ENCODE measurements around the gene TUBGCP3. TPM values are rescaled to one million over a fixed set of nuclear protein-coding genes. Genes with fewer than 3 reads are reported as not detected.
A peak's percentile ranks its signal among the peaks of the same experiment; 100 is the strongest.

Gene TUBGCP3
- total RNA-seq, 1 donor from 2014 or later, result 69.3 TPM

DNA sequence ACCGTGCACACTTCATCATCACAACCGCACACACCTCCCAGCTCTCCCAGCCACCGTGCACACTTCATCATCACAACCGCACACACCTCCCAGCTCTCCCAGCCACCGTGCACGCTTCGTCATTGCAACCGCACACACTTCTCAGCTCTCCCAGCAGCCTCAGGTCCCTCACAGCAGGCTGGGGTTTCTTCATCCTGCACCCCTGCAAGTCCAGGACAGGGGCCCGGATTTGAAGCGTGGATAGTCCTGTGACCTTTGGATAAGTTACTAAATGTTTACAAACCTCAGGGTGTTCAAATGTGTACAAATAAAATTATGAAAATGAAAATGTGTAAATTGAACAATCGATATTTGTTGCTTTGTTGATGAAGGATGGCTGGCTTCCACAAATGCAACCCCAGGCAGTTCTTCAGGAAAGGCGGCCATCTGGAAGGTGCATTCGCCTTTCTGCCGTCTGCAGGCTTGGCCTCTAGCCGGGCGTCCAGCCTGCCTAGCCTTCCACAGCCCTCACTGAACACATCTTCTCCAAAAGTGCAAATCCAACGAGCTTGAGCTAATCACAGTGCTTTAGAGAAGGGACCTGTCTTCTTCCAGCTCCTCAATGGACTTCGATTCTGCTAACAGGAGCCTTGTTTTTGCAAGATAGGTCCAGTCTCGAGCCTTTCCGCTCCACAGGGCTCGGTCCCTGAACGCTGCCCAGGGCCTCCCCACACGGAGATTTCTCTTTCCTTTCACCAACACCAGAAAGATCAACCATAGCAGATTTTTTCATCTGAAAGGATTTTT lies 137.6 kb downstream of the TUBGCP3 start:
- Mint-ChIP-seq H3K36me3 (ENCODE audit: low read depth) (no peaks in the 10 kb centered on the region), H3K4me1 (no peaks in the 10 kb centered on the region), H3K27ac (no peak overlapping the region), H3K27me3 (no peaks in the 10 kb centered on the region), H3K4me3 (no peak overlapping the region), H3K9me3 (no peaks in the 10 kb centered on the region)
- intact Hi-C loops (cut with micrococcal nuclease), result no loop called here
- DNase-seq, result no peak

DNA sequence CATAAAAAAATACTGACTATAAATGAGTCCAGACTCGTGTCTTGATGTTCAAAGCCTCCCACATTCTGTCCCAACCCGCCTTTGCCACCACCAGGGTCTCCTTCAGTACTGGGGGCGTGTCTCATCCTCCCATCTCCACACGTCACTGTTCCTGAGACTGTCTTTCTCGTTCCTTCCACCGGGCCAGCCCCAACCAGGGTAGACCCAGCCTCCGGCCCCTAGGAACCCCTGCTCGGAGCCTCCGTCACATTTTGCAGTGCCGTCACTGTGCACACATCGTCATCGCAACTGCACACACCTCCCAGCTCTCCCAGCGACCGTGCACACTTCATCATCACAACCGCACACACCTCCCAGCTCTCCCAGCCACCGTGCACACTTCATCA lies 138.4 kb downstream of the TUBGCP3 start:
- intact Hi-C loops (cut with micrococcal nuclease), result no loop called here
- DNase-seq, result no peak

DNA sequence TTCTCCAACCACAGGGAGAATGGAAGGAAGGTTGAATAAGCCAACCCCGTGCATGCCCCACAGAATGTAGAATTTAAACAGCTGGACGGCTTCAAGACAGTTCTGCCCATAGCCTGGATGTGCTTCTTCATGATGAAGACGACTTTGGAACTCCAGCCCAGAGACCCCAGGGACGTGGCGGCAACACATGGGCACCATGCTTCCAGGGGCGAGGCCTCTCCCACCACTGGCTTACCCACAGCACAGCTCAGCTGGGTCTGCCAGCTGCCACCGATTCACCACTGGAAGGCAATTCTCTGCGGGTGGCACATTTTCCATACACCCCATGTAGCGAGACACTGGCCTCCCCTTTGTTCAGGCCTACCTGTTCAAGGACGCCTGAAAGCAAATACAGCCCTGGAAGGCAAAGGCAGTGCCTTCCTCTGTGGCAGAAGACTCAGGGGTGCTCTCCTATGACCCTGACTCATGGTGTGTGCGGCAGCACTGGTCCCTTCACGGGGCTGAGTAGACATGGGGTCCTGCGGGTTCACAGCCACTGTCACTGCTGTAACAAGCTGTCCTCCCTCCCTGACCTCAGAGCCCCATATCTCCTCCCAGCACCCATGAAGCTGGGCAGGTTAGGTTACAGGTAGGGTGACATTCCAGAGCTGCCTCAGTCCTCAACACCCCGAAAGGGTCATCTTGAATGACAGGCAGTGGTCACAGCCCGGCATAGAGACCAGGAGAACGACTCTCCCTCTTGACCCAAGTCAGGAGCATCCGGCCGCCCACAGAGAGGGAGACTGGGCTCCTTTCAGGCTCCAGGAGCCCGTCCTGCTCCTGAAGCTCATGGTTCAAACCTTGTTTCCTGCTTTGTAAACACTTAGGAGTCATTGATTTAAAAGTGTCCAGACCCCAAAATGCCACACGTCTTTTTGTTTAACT lies 139.1 kb downstream of the TUBGCP3 start:
- no peak for DNase-seq
- Mint-ChIP-seq H3K4me1 (no peaks in the 10 kb centered on the region), H3K27me3 (peaks cover under 1% of the 10 kb centered on the region), H3K4me3 (no peak overlapping the region), H3K36me3 (ENCODE audit: low read depth) (no peaks in the 10 kb centered on the region), H3K27ac (no peak overlapping the region), H3K9me3 (no peaks in the 10 kb centered on the region)
- intact Hi-C loops (cut with micrococcal nuclease), result no loop called here

More for the DNA sequence above, 138.4 kb downstream of the TUBGCP3 start:
- Mint-ChIP-seq H3K9me3 (no peaks in the 10 kb centered on the region), H3K36me3 (ENCODE audit: low read depth) (no peaks in the 10 kb centered on the region), H3K4me1 (no peaks in the 10 kb centered on the region), H3K27ac (no peak overlapping the region), H3K4me3 (no peak overlapping the region), H3K27me3 (no peaks in the 10 kb centered on the region)

DNA sequence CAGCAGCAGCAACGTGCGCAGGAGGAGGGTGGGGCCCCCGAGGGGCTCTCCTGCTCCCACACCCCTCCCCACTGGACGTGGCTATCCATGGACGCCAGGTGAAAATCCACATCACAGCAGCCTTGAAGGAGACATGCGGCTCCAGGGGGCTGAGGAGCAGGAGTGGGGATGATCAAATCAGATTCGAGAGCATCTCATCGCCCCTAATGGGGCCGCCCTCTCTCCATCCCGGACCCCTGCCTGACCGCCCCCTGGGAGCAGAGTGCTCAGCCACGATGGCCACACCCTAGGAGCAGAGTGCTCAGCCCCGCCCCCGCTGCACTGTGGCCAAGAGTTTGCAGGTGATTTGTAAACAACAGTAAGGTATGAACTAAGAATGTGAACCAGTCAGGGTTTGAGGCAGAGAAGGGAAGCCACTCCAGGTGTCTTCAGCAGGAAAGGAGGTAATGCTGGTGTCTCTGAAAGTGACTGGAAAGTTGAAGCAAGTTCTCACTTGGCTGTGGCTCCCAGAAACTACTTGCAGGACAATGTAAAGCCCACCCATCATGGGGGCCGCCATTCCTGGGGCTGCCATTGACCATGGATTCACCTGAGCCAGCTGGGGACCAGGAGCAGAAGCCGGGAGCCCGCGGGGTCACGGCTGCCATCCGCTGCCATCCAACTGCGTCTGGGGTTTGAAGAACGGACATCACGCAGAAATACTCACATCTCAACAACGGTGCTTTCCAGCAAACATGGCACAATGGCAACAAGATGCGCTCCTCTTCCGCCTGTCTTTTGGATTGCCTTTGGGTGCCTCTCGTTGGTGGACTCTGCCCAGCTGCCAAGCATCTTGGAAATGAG lies 140.0 kb downstream of the TUBGCP3 start:
- intact Hi-C loops (cut with micrococcal nuclease), result no loop called here
- DNase-seq, result no peak
- peaks cover 8% of the 10 kb centered on the region for H3K27me3 Mint-ChIP-seq
- no peaks in the 10 kb centered on the region for H3K4me1 Mint-ChIP-seq
- H3K9me3 Mint-ChIP-seq, result no peaks in the 10 kb centered on the region
- no peak overlapping the region for H3K27ac Mint-ChIP-seq
- H3K36me3 Mint-ChIP-seq (ENCODE audit: low read depth), result no peaks in the 10 kb centered on the region
- H3K4me3 Mint-ChIP-seq, result no peak overlapping the region

DNA sequence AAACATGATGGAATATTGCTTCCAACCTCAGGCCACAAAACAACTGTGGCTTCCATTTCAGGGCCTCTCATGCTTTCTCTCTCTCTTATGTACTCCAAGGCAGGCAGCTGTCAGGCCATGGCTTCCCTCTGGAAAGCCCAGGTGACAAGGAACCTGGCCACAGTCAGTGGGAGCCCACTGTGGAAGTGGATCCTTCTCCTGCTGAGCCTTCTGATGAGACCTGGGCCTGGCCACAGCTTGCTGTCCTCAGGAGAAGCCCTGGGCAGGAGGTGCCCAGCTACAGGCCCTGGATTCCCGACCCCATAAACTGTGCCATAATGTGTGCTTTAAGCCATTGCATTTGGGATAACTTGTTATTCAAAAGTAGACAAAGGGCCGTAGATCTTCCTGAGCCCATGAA lies 140.6 kb downstream of the TUBGCP3 start:
- H3K27ac Mint-ChIP-seq, result no peak overlapping the region
- H3K9me3 Mint-ChIP-seq, result no peaks in the 10 kb centered on the region
- no peak overlapping the region for H3K4me3 Mint-ChIP-seq
- no peaks in the 10 kb centered on the region for H3K36me3 Mint-ChIP-seq (ENCODE audit: low read depth)
- DNase-seq, result no peak
- no peaks in the 10 kb centered on the region for H3K4me1 Mint-ChIP-seq
- intact Hi-C loops (cut with micrococcal nuclease), result no loop called here
- H3K27me3 Mint-ChIP-seq, result peaks cover 9% of the 10 kb centered on the region

DNA sequence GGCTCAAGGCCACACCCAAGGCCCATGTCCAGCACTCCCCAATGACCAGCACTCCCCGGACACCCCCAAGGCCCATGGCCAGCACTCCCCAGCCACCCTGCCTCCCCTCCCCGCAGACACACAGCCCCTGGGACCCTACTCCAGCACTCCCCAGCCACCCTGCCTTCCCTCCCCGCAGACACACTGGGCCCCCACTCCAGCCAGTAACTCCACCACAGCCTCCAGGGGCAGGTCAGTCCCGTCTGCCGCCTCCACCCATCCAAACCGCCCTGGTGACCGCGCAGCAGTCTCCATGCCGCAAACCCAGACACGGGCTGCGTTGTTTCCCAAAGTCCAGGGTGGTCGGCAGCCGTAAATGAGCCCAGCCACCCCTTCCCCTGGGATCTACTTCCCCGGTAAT lies 141.1 kb downstream of the TUBGCP3 start:
- Mint-ChIP-seq H3K27me3 (peaks cover 9% of the 10 kb centered on the region), H3K27ac (no peak overlapping the region), H3K9me3 (no peaks in the 10 kb centered on the region), H3K4me3 (no peak overlapping the region), H3K36me3 (ENCODE audit: low read depth) (no peaks in the 10 kb centered on the region), H3K4me1 (no peaks in the 10 kb centered on the region)
- intact Hi-C loops (cut with micrococcal nuclease), result no loop called here
- no peak for DNase-seq

DNA sequence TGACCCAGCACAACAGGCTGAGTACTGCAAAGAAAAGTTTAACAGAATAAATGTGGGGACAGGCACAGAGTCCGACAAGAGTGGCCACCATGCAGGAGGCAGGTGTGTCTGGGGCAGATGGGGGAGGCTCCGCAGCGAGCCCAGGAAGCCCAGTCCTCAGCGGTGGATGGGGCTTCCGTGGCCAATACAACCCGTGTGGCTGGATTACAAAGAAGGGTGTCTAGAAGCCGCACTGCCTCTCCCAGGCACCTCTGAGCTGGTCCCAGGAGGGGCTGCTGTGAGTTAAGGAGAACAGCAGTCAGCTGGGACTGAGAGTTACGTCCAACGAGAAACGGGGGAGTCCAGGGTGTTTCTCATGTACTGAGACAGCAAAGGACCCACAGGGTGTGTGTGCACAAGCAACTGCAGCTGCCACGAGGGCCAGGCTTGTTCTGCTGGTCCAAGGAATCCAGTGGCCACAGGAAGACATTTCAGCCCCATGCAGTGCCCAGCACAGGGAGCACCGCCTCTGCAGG lies 141.5 kb downstream of the TUBGCP3 start:
- no peaks in the 10 kb centered on the region for H3K4me1 Mint-ChIP-seq
- H3K27ac Mint-ChIP-seq, result no peak overlapping the region
- H3K4me3 Mint-ChIP-seq, result no peak overlapping the region
- no peaks in the 10 kb centered on the region for H3K36me3 Mint-ChIP-seq (ENCODE audit: low read depth)
- no peaks in the 10 kb centered on the region for H3K9me3 Mint-ChIP-seq
- DNase-seq, result no peak
- intact Hi-C loops (cut with micrococcal nuclease), result no loop called here
- H3K27me3 Mint-ChIP-seq, result peaks cover 9% of the 10 kb centered on the region

DNA sequence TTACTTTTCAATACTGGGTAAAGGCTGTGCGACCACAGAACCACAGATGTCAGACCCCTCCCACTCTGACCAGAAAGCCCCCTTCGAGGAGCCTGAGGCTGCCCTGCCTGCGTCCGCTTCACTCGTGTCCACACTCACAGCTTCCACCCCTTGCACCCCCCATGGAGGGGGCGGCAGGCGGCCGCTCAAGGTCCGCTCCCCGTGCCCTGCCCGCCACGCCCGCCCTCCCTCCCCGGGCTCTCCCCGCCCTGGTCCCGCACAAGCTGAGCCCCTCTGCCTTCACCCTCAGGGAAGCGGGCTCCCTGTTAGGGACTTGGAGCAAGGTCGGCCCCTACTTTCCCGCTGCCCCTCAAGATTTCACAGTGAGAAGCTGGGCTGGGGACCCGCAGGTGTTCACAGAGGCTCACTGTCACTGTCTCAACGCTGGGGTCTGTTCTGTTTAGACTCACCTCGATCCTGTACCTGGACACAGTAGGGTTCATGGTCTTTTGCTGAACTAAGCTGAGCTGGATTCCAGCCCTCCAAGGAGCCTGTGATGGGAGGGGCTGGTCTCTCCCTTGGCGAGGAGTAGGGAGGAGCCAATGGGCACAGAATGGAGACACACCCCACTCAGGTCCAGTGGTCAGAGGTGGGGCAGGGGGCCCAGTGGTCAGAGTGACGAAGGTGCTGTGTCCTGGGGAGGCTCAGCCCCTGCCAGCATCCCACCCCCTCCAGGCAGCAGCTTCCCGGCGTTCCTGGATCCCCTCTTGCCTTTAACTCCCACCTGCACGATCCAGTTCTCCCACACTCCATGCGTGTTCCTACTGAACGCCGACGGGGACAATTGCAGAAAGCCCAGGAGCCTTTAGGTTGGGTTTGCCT lies 142.3 kb downstream of the TUBGCP3 start:
- H3K4me3 Mint-ChIP-seq, result no peak overlapping the region
- no peaks in the 10 kb centered on the region for H3K9me3 Mint-ChIP-seq
- H3K27ac Mint-ChIP-seq, result no peak overlapping the region
- intact Hi-C loops (cut with micrococcal nuclease), result no loop called here
- peaks cover 9% of the 10 kb centered on the region for H3K27me3 Mint-ChIP-seq
- no peaks in the 10 kb centered on the region for H3K36me3 Mint-ChIP-seq (ENCODE audit: low read depth)
- DNase-seq, result no peak
- H3K4me1 Mint-ChIP-seq, result no peaks in the 10 kb centered on the region

DNA sequence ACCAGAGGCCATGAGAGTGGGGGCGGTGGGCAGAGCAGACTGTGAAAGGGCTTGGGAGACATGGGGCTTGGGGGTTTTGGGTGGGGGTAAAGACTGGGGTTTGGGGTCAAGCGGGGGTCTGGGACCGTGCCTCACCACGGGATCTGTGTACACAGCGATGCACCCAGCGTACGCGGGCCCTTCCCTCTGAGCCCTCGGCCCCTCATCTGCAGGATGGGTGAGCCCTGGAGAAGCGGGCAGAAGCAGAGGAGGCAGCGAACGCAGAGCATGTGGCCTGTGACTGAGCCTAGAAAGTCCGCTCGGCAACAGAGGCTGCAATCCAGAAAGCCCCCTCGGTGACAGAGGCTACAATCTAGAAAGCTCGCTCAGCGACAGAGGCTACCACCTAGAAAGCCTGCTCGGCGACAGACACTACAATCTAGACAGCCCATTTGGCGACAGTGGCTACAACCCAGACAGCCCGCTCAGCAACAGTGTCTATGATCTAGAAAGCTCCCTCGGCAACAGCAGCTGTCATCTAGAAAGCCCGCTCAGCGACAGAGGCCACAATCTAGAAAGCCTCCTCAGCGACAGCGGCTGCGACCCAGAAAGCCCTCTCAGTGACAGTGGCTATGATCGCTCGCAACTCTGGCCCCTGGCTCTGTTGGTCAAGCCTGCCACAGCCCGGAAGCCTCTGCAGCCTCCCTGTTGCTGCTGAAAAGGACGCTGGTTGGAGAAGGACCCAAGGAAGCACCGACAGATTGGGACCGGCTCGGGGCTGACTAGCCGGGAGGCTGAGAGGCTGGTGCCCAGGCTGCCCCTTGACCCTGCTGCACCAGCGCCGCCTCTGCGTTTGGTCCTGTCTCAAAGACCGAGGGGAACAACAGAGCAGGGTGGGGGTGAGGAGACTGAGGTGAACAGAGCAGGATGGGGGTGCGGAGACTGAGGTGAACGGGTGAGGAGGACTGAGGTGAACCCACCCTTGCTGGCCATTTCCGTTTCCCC lies 143.2 kb downstream of the TUBGCP3 start:
- no peak for DNase-seq
- no peak overlapping the region for H3K4me3 Mint-ChIP-seq
- no peaks in the 10 kb centered on the region for H3K4me1 Mint-ChIP-seq
- H3K27ac Mint-ChIP-seq, result no peak overlapping the region
- no peaks in the 10 kb centered on the region for H3K36me3 Mint-ChIP-seq (ENCODE audit: low read depth)
- no peaks in the 10 kb centered on the region for H3K9me3 Mint-ChIP-seq
- H3K27me3 Mint-ChIP-seq, result peaks cover 9% of the 10 kb centered on the region
- intact Hi-C loops (cut with micrococcal nuclease), result loop anchor here (5.0 kb wide), 1 partner anchor 163 kb away; no protein-coding TSS in a partner anchor

DNA sequence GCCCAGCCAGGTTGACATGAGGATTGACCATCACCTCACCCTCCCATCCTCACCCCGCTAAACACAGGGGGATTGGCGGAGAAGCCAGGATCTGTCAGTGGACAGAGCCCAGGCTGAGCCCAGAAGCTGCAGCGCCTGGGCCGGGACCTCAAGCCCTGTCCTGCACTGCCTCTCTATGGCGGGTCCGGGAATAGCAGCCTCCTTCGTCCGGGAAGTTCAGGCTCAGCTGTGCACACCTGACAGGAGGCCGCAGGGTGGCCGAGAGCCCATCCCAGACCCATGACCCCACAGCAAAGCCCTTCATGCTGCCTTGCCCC lies 144.0 kb downstream of the TUBGCP3 start:
- Mint-ChIP-seq H3K9me3 (no peaks in the 10 kb centered on the region), H3K27me3 (peaks cover 9% of the 10 kb centered on the region), H3K4me1 (no peaks in the 10 kb centered on the region), H3K36me3 (ENCODE audit: low read depth) (no peaks in the 10 kb centered on the region), H3K27ac (no peak overlapping the region), H3K4me3 (no peak overlapping the region)
- peak; percentile 87 for DNase-seq
- intact Hi-C loops (cut with micrococcal nuclease), result loop anchor here (5.0 kb wide), 1 partner anchor 163 kb away; no protein-coding TSS in a partner anchor

DNA sequence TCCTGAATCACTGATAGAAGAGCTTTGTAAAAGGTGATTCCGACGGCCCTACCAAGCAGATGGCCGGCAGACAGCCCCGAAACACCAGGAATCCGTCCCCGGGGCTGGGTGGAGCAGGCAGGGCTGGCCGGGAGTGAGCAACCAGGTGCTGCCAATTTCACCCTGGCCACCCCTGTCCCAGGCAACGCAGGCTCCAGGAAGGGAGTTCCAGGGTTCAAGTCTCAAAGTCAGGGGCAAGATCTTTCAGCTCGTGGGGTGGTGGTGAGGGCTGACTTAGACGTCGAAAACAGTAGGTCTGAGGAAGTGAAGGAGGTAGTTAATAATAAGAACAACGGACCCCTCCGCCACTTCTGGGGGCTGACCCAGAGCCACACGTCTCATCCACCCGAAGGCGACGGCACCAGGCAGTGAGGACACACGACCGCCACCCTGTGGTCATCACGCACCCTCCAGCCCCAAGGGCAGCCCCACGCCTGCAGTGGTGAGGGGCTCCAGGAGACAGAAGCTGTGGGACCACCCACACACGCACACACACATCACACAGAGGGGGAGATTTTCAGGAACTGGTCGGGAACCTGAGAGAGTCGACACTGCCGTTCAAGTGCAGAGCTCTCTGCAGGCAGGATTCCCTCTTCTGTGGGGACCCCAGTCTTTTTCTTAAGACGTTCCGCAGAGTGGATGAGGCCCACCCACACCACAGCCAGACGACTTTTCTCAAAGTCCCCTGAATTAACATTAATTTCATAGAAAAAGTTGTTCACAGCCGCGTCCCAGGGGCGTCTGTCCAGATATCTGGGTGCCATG lies 144.6 kb downstream of the TUBGCP3 start:
- peaks cover 9% of the 10 kb centered on the region for H3K27me3 Mint-ChIP-seq
- DNase-seq, result no peak
- intact Hi-C loops (cut with micrococcal nuclease), result loop anchor here (5.0 kb wide), 1 partner anchor 164 kb away; no protein-coding TSS in a partner anchor
- H3K36me3 Mint-ChIP-seq (ENCODE audit: low read depth), result no peaks in the 10 kb centered on the region
- H3K4me3 Mint-ChIP-seq, result no peak overlapping the region
- H3K9me3 Mint-ChIP-seq, result no peaks in the 10 kb centered on the region
- H3K27ac Mint-ChIP-seq, result no peak overlapping the region
- H3K4me1 Mint-ChIP-seq, result no peaks in the 10 kb centered on the region

All from activated CD4-positive, alpha-beta T cell treated with anti-CD3 and anti-CD28 coated beads, Interleukin-2, amount 10 ng/mL, durations not matched to agents 24 days and 14 days (primary cell).